Measurements from ENCODE around the gene PCDHGA6.
"Not testable (repeated sequence)": the region's sequence is repeated elsewhere in the genome, so short reads cannot be mapped to it uniquely, and the experiment has no call there.

Gene PCDHGA6

GRCh38 chr5:141330299-141331080, 43.2 kb upstream of the PCDHGA6 start, which contains the start of gene PCDHGA1:
Gene PCDHGA1 (plus strand): TSS chr5:141330514.
- no peaks in the 10 kb centered on the region for H3K27me3 ChIP-seq (ENCODE audit: insufficient read depth, poor library complexity, severe bottlenecking)

GRCh38 chr5:141332571-141332970, 41.1 kb upstream of the PCDHGA6 start:
- DNase-seq (ENCODE audit: low read depth in 1 of 2, low spot score in 1 of 2); H3K27ac ChIP-seq (replicated peaks); H3K4me3 ChIP-seq (replicated peaks; ENCODE audit: insufficient read depth, low read length); H3K27me3 ChIP-seq (ENCODE audit: insufficient read depth, poor library complexity, severe bottlenecking): not testable (repeated sequence)

More at GRCh38 chr5:141330299-141331080, 43.2 kb upstream of the PCDHGA6 start, which contains the start of gene PCDHGA1:
- Histone ChIP-seq H3K4me3 (replicated peaks; ENCODE audit: insufficient read depth, low read length) (no peak within 1 kb of the TSS), H3K27ac (replicated peaks) (no peak within 1 kb of the TSS)
- no peak for DNase-seq (ENCODE audit: low read depth in 1 of 2, low spot score in 1 of 2)
- no peak for TF ChIP-seq SPI1 (IDR thresholded peaks at IDR 0.05; ENCODE audit: borderline replicate concordance, low read depth)
- TF ChIP-seq POLR2AphosphoS5 (IDR thresholded peaks at IDR 0.05; ENCODE audit: low read depth) = no peak
- TF ChIP-seq GABPA (IDR thresholded peaks at IDR 0.05; ENCODE audit: low read depth) = no peak
- TF ChIP-seq REST (IDR thresholded peaks at IDR 0.05; ENCODE audit: insufficient replicate concordance, low read depth) = no peak
- no peak for TF ChIP-seq CTCF (IDR thresholded peaks at IDR 0.05; ENCODE audit: insufficient read depth, low read length)

GRCh38 chr5:141338538-141339306, 35.0 kb upstream of the PCDHGA6 start, which contains the start of gene PCDHGA2:
Gene PCDHGA2 (plus strand): TSS chr5:141338760.
- Histone ChIP-seq H3K27ac (replicated peaks) (no peak within 1 kb of the TSS), H3K27me3 (ENCODE audit: insufficient read depth, poor library complexity, severe bottlenecking) (no peaks in the 10 kb centered on the region), H3K4me3 (replicated peaks; ENCODE audit: insufficient read depth, low read length) (no peak within 1 kb of the TSS)
- DNase-seq (ENCODE audit: low read depth in 1 of 2, low spot score in 1 of 2) = no peak
- no peak for TF ChIP-seq POLR2AphosphoS5 (IDR thresholded peaks at IDR 0.05; ENCODE audit: low read depth)
- TF ChIP-seq REST (IDR thresholded peaks at IDR 0.05; ENCODE audit: insufficient replicate concordance, low read depth) = no peak
- no peak for TF ChIP-seq GABPA (IDR thresholded peaks at IDR 0.05; ENCODE audit: low read depth)
- TF ChIP-seq CTCF (IDR thresholded peaks at IDR 0.05; ENCODE audit: insufficient read depth, low read length) = no peak
- TF ChIP-seq SPI1 (IDR thresholded peaks at IDR 0.05; ENCODE audit: borderline replicate concordance, low read depth) = no peak

GRCh38 chr5:141340781-141341354, 32.8 kb upstream of the PCDHGA6 start:
- not testable (repeated sequence) for H3K27me3 ChIP-seq (ENCODE audit: insufficient read depth, poor library complexity, severe bottlenecking); H3K4me3 ChIP-seq (replicated peaks; ENCODE audit: insufficient read depth, low read length); DNase-seq (ENCODE audit: low read depth in 1 of 2, low spot score in 1 of 2); H3K27ac ChIP-seq (replicated peaks)

All from HL-60 (cell line).